Thyroid gland (tissue), 4 donors: ENCODE measurements around the gene CGRRF1. TPM values are rescaled to one million over a fixed set of nuclear protein-coding genes. Genes with fewer than 3 reads are reported as not detected.
A peak's percentile ranks its signal among the peaks of the same experiment; 100 is the strongest.

ENCODE experiments used
- DNase-seq, 2 donors: peaks; one replicate each; pipeline ENCODE4 v3.0.0-alpha.2; 2019
- H3K27ac ChIP-seq, 3 donors: fragments of 200-600 bp; sonication (generic); 1 replicate in 2 of 3; 2 replicates in 1 of 3; pipeline ENCODE4 v1.5.1; 2016 to 2019; ENCODE audit warnings: mild to moderate bottlenecking in 1 of 3, moderate library complexity in 1 of 3
- H3K27me3 ChIP-seq: fragments of 200-600 bp; sonication (generic); one replicate; pipeline ENCODE4 v1.5.1; 2019
- H3K36me3 ChIP-seq, 2 donors: fragments of 200-600 bp; sonication (generic); one replicate each; pipeline ENCODE4 v1.5.1; 2016 to 2019
- H3K4me1 ChIP-seq, 2 donors: fragments of 200-600 bp; sonication (generic); one replicate each; pipeline ENCODE4 v1.5.1; 2017 to 2019
- H3K4me3 ChIP-seq, 3 donors: fragments of 200-600 bp; sonication (generic); replicated peaks in 1 of 3; 1 replicate in 2 of 3; 2 replicates in 1 of 3; pipeline ENCODE4 v1.5.1; 2016; ENCODE audit warnings: mild to moderate bottlenecking in 1 of 3
- H3K9me3 ChIP-seq: fragments of 200-600 bp; sonication (generic); one replicate; pipeline ENCODE4 v1.5.1; 2017
- POLR2A ChIP-seq, 2 donors: fragments of 450-650 bp; IDR thresholded peaks; one replicate each; pipeline ENCODE4 v1.6.1; 2017; ENCODE audit warnings: antibody characterized with exemption in 2 of 2, mild to moderate bottlenecking in 2 of 2, moderate library complexity in 1 of 2
- WGBS, 2 donors: methylation state at CpG; one replicate each; pipeline ENCODE4 v1.1.5; 2017; 5-methylcytosine and 5-hydroxymethylcytosine counted together
- intact Hi-C: fragments of 100-400 bp; cut with DNase I; formaldehyde crosslinking; loops from one replicate; pipeline ENCODE4 v1.15.1; 2023
- total RNA-seq, 4 donors: library from RNA; depleted of rRNA; stranded (reverse); fragments of >200 nt; gene quantifications; one replicate each; pipeline ENCODE4 v1.2.3, GENCODE V29; 2016
- TF ChIP-seq, protein P1 (sequence below), 6 experiments: fragments of 200-600 bp in 3 of 6; fragments of 450-650 bp in 3 of 6; sonication (generic) in 3 of 6; IDR thresholded peaks; one replicate each; pipeline ENCODE4 v1.5.1; 2016 to 2019; ENCODE audit warnings: antibody characterized with exemption in 6 of 6, mild to moderate bottlenecking in 2 of 6, inconsistent platforms in 1 of 6, moderate library complexity in 1 of 6

Gene CGRRF1
- total RNA-seq, 4 donors from 2014 or later, result 21.7 to 42.6 (median 25.8) TPM

DNA sequence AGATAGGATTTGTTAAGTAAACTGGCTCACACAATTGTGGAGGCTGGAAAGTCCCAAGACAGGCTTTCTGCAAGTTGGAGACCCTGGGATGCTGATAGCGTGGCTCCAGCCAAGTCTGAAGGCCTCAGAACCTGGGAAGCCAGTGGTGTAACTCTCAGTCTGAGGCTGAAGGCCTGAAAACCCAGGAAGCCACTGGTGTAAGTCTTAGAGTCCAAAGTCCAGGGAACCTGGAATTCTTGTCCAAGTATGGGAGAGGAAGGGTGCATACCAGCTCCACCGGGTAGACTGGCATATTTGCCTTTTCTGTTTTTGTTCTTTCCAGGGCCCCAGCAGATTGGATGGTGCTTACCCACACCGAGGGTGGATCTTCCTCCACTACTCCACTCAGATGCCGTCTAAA, 39.0 kb upstream of the CGRRF1 start:
- 88 to 89% methylated on average over 4 of the region's 4 CpGs for WGBS, 2 donors
- Histone ChIP-seq H3K4me3 (no peak overlapping the region), H3K4me1 (peaks cover 7 to 8% of the 10 kb centered on the region in 2 donors), H3K27ac (no peak overlapping the region), H3K9me3 (no peaks in the 10 kb centered on the region), H3K27me3 (no peaks in the 10 kb centered on the region), H3K36me3 (no peaks in the 10 kb centered on the region)
- intact Hi-C loops, result no loop called here
- TF ChIP-seq, protein P1, sequence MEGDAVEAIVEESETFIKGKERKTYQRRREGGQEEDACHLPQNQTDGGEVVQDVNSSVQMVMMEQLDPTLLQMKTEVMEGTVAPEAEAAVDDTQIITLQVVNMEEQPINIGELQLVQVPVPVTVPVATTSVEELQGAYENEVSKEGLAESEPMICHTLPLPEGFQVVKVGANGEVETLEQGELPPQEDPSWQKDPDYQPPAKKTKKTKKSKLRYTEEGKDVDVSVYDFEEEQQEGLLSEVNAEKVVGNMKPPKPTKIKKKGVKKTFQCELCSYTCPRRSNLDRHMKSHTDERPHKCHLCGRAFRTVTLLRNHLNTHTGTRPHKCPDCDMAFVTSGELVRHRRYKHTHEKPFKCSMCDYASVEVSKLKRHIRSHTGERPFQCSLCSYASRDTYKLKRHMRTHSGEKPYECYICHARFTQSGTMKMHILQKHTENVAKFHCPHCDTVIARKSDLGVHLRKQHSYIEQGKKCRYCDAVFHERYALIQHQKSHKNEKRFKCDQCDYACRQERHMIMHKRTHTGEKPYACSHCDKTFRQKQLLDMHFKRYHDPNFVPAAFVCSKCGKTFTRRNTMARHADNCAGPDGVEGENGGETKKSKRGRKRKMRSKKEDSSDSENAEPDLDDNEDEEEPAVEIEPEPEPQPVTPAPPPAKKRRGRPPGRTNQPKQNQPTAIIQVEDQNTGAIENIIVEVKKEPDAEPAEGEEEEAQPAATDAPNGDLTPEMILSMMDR (IDR thresholded peaks at IDR 0.05), result no peak
- TF ChIP-seq POLR2A (IDR thresholded peaks at IDR 0.05), result no peak
- DNase-seq, result no peak

DNA sequence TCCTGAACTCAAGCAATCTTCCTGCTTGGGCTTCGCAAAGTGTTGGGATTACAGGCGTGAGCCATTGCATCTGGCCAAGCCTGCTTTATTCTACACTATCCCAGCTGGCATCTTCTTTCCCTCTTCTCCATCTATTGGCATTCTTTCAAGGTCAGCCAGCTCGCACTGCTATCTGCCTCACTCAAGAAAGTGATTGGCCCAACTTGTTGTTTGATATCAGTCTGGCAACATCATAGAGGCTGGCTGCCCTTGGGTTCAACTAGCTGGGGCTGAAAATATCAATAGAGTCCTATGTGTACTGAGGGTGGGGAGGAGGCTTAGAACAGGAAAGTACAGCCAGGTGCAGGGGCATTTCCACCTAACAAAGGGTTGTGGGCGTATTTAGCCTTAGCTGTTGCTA, 38.1 kb upstream of the CGRRF1 start:
- no peak for DNase-seq
- intact Hi-C loops, result no loop called here
- no peaks in the 10 kb centered on the region for H3K27me3 ChIP-seq
- no peak for TF ChIP-seq POLR2A (IDR thresholded peaks at IDR 0.05)
- TF ChIP-seq, protein P1 (IDR thresholded peaks at IDR 0.05), result no peak
- 93 to 99% methylated on average over 4 of the region's 4 CpGs for WGBS, 2 donors
- no peaks in the 10 kb centered on the region for H3K9me3 ChIP-seq
- peaks cover 0 to 4% of the 10 kb centered on the region in 2 donors for H3K36me3 ChIP-seq
- peaks cover 7 to 8% of the 10 kb centered on the region in 2 donors for H3K4me1 ChIP-seq
- H3K4me3 ChIP-seq, result no peak overlapping the region
- H3K27ac ChIP-seq, result no peak overlapping the region

DNA sequence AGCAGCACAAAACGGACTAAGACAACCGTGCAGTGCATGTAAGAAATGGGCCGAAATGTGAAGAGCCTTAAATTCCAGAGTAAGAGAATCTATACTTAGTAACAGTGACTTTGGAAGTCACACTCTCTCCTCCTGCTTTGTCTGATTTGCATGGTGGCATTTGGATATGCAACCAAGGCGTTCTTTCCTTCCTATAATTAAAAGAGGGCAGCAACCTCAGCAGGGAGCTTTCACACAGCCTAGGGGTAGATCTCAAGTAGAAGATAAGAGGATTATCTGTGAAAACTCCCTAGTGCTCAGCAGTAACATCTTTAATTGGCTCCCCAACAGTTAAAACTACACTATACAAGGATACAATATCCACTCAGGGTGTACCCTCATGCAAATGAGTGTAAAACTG, 37.4 kb upstream of the CGRRF1 start:
- H3K27me3 ChIP-seq, result no peaks in the 10 kb centered on the region
- intact Hi-C loops, result no loop called here
- no peak for DNase-seq
- no peak overlapping the region for H3K4me3 ChIP-seq
- H3K4me1 ChIP-seq, result peaks cover 7 to 8% of the 10 kb centered on the region in 2 donors
- peaks cover 0 to 5% of the 10 kb centered on the region in 2 donors for H3K36me3 ChIP-seq
- no peaks in the 10 kb centered on the region for H3K9me3 ChIP-seq
- WGBS, 2 donors, result 86 to 92% methylated on average over 4 of the region's 4 CpGs
- no peak for TF ChIP-seq POLR2A (IDR thresholded peaks at IDR 0.05)
- TF ChIP-seq, protein P1 (IDR thresholded peaks at IDR 0.05), result no peak
- no peak overlapping the region for H3K27ac ChIP-seq

DNA sequence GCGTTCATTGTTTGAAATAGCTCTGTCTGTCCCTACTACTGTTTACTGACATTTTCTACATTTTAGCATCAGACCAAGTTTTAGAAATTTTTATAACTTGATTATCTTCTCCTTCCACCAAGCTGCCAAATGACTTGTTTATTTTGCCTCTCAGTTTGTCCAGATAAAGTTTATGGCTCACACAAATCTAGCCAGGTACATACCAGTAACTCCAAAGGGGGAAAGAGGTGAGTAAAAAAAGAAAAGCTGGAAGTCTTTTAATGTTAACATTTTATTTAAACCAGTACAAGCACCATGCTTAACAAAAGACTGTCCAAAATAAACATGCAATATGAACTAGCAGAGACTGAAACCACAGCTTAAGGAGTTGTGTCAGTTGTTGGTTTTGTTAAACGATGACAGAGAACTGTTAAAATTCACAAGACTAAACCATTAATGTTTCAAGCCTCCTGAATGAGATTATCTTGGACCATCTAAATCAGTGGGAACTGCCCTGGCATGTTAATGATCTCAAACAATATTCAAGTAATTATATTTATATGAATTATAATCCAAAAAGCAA, 35.4 kb upstream of the CGRRF1 start:
- TF ChIP-seq, protein P1 (IDR thresholded peaks at IDR 0.05), result no peak
- no peak for TF ChIP-seq POLR2A (IDR thresholded peaks at IDR 0.05)
- H3K27me3 ChIP-seq, result no peaks in the 10 kb centered on the region
- H3K36me3 ChIP-seq, result peaks cover 4 to 5% of the 10 kb centered on the region in 2 donors
- H3K4me3 ChIP-seq, result no peak overlapping the region
- peaks cover 7 to 8% of the 10 kb centered on the region in 2 donors for H3K4me1 ChIP-seq
- 51 to 53% methylated on average over 2 of the region's 2 CpGs for WGBS, 2 donors
- peak overlapping the region in 1 of 3 donors; percentile 1 for H3K27ac ChIP-seq
- H3K9me3 ChIP-seq, result no peaks in the 10 kb centered on the region
- no peak for DNase-seq
- intact Hi-C loops, result no loop called here

DNA sequence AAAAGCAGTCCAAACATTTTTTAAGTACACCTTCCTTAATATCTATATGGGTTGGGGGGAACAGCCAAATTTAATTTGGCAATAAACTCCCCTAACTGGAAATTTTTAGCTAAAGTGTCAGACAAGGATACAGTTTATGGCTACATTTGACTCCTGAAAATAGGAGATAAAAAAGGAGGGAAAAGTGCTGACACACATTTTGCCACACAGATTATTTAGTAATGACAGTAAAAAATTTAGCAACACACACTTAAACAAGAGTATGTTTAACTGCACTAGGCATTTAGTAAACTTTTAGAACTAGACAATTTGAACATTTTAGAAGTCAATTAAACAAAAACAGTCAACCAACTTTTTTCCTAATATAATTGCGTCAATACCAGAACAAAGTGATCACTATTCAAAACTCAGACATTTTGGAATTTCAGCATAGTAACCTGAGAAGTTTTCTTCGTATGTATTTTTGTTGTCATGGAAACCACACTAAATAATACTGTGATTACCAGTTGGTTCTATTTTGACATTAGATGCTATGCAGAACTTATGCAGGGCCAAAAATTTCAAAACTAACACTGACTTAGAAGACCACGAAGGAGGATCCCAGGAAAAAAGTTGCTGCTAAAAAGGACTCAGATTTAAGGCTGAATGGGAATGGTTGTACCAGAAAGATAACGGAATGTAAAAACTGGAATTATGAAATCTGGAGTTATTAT, 34.4 kb upstream of the CGRRF1 start:
- Histone ChIP-seq H3K27ac (no peak overlapping the region), H3K4me1 (peaks cover 5 to 8% of the 10 kb centered on the region in 2 donors), H3K9me3 (no peaks in the 10 kb centered on the region), H3K27me3 (no peaks in the 10 kb centered on the region), H3K4me3 (no peak overlapping the region), H3K36me3 (peaks cover 4 to 5% of the 10 kb centered on the region in 2 donors)
- no peak for TF ChIP-seq POLR2A (IDR thresholded peaks at IDR 0.05)
- TF ChIP-seq, protein P1 (IDR thresholded peaks at IDR 0.05), result no peak
- 79% methylated on average over 4 of the region's 4 CpGs for WGBS, 2 donors
- intact Hi-C loops, result no loop called here
- no peak for DNase-seq
